Gastroesophageal sphincter (tissue), 3 donors: ENCODE measurements around the gene KIAA1958.

ENCODE experiments used
- CTCF ChIP-seq, 4 experiments: fragments of 200-600 bp in 2 of 4; fragments of 450-650 bp in 2 of 4; sonication (generic) in 1 of 4; IDR thresholded peaks; one replicate each; pipeline ENCODE4 v1.5.1; 2017 to 2019; ENCODE audit warnings: antibody characterized with exemption in 4 of 4, mild to moderate bottlenecking in 2 of 4, moderate library complexity in 2 of 4
- POLR2AphosphoS5 ChIP-seq: sonication (generic); formaldehyde crosslinking; IDR thresholded peaks from one replicate; pipeline ENCODE4 v1.6.1; 2017; ENCODE audit warnings: antibody characterized with exemption

GRCh38 chr9:112640311-112640710, 153.7 kb downstream of the KIAA1958 start:
- TF ChIP-seq POLR2AphosphoS5 (no peak), CTCF (IDR thresholded peaks at IDR 0.05) (no peak)
